NB4 (cell line): ENCODE results near the gene STOX1.
"Not testable (repeated sequence)": the region's sequence is repeated elsewhere in the genome, so short reads cannot be mapped to it uniquely, and the experiment has no call there.

Source experiments
- DNase-seq: peaks from one replicate; pipeline ENCODE4 v3.0.0; 2010; ENCODE audit warnings: low read depth
- H3K4me3 ChIP-seq: one replicate; pipeline ENCODE4 v1.5.1; 2011; ENCODE audit warnings: mild to moderate bottlenecking, low read depth, low read length, moderate library complexity
- MYC ChIP-seq: IDR thresholded peaks from 2 replicates; pipeline ENCODE4 v1.6.1; 2011; ENCODE audit warnings: low read depth, low read length
- POLR2A ChIP-seq: IDR thresholded peaks from 2 replicates; pipeline ENCODE4 v1.6.1; 2011; ENCODE audit warnings: mild to moderate bottlenecking; ENCODE audit not compliant: insufficient read length; ENCODE audit errors: extremely low read depth
- TF ChIP-seq, protein P1 (sequence below): IDR thresholded peaks from one replicate; pipeline ENCODE4 v1.5.1; 2012; ENCODE audit warnings: low read depth, low read length
- TF ChIP-seq, protein P2 (sequence below): IDR thresholded peaks from 2 replicates; pipeline ENCODE4 v1.6.1; 2011; ENCODE audit warnings: low read depth, low read length

Gene STOX1

GRCh38 chr10:68899186-68899745 lies 71.9 kb downstream of the STOX1 start:
- DNase-seq: no peak
- TF ChIP-seq, protein P1, sequence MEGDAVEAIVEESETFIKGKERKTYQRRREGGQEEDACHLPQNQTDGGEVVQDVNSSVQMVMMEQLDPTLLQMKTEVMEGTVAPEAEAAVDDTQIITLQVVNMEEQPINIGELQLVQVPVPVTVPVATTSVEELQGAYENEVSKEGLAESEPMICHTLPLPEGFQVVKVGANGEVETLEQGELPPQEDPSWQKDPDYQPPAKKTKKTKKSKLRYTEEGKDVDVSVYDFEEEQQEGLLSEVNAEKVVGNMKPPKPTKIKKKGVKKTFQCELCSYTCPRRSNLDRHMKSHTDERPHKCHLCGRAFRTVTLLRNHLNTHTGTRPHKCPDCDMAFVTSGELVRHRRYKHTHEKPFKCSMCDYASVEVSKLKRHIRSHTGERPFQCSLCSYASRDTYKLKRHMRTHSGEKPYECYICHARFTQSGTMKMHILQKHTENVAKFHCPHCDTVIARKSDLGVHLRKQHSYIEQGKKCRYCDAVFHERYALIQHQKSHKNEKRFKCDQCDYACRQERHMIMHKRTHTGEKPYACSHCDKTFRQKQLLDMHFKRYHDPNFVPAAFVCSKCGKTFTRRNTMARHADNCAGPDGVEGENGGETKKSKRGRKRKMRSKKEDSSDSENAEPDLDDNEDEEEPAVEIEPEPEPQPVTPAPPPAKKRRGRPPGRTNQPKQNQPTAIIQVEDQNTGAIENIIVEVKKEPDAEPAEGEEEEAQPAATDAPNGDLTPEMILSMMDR: no peak
- TF ChIP-seq MYC (no peak), POLR2A (no peak)
- H3K4me3 ChIP-seq: no peak overlapping the region

GRCh38 chr10:68900427-68901104 lies 73.2 kb downstream of the STOX1 start:
- no peak for DNase-seq
- H3K4me3 ChIP-seq: peak overlapping the region; percentile 77
- TF ChIP-seq, protein P2, sequence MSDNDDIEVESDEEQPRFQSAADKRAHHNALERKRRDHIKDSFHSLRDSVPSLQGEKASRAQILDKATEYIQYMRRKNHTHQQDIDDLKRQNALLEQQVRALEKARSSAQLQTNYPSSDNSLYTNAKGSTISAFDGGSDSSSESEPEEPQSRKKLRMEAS: peak; percentile 84
- peak; percentile 82 for TF ChIP-seq MYC
- TF ChIP-seq, protein P1: no peak
- peak; percentile 66 for TF ChIP-seq POLR2A

GRCh38 chr10:68901105-68901927 lies 74.0 kb downstream of the STOX1 start, which contains the start of gene DDX50:
Gene DDX50, plus strand, starts transcription at chr10:68901315. Its CDS starts 70 bp downstream, at chr10:68901385.
- peak within 1 kb of the TSS; percentile 77 for H3K4me3 ChIP-seq
- TF ChIP-seq, protein P1: no peak
- TF ChIP-seq, protein P2: peak; percentile 86
- TF ChIP-seq POLR2A: peak; percentile 84
- TF ChIP-seq MYC: peak; percentile 89; the same call in 1 of the 2 replicates
- DNase-seq: peak; percentile 100

DNA sequence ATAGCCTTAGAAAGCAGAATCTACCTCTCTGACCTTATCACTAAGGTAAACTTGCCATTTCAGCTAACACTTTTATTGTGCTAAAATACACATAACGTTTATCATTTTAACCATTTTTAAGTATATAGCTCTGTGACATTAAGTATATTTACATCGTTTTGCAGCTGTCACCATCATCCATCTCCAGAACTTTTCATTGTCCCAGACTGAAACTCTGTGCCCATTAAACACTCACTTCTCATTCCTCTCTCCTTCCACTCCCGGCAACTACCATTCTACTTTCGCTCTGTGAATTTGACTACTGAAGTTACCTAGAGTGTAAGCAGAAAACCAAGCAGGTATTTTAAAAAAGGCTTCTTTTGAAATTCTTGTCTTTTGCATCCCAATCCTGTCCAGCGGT lies 75.1 kb downstream of the STOX1 start:
- TF ChIP-seq, protein P2: no peak
- no peak for TF ChIP-seq MYC
- DNase-seq: no peak
- peak overlapping the region; percentile 77 for H3K4me3 ChIP-seq

DNA sequence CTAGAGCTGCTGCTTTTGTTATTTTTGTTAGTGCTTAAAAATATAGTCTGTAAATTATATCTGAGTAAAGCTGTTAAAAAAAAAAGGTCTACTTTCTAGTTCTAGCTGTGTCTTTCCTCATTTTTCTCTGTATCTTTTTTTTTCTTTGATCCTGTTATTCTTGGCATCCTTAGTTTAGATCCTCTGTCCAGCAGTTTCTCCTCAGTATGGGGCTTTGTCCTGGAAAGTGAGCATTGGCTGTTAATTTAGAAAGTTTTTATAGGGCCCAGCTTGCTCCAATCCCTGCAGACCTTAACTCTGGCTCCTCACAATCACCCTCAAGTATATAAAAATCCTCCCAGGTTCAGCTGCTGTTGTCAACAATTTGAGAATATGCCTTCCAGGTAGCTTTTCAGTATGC lies 97.3 kb downstream of the STOX1 start:
- DNase-seq: no peak
- H3K4me3 ChIP-seq: no peak overlapping the region
- no peak for TF ChIP-seq MYC

- TF ChIP-seq, protein P1: no peak
- no peak for TF ChIP-seq MYC
- no peak for TF ChIP-seq POLR2A
- TF ChIP-seq, protein P2: no peak
Observed at GRCh38 chr10:68925489-68925888, 98.2 kb downstream of the STOX1 start.

GRCh38 chr10:68929157-68929556 lies 101.8 kb downstream of the STOX1 start:
- not testable (repeated sequence) for DNase-seq

More at GRCh38 chr10:68925489-68925888, 98.2 kb downstream of the STOX1 start:
- DNase-seq: no peak
- H3K4me3 ChIP-seq: no peak overlapping the region

DNA sequence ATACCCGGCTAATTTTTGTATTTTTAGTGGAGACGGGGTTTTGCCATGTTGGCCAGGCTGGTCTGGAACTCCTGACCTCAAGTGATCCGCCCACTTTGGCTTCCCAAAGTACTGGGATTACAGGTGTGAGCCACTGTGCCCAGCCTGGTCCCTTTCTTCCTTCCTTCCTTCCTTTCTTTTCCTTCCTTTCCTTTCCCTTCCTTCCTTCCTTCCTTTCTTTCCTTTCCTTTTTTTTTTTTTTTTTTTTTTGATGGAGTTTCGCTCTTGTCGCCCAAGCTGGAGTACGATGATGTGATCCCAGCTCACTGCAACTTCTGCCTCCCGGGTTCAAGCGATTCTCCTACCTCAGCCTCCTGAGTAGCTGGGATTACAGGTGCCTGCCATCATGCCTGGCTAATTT lies 102.6 kb downstream of the STOX1 start:
- not testable (repeated sequence) for H3K4me3 ChIP-seq, DNase-seq

More at GRCh38 chr10:68929157-68929556, 101.8 kb downstream of the STOX1 start:
- H3K4me3 ChIP-seq: not testable (repeated sequence)

DNA sequence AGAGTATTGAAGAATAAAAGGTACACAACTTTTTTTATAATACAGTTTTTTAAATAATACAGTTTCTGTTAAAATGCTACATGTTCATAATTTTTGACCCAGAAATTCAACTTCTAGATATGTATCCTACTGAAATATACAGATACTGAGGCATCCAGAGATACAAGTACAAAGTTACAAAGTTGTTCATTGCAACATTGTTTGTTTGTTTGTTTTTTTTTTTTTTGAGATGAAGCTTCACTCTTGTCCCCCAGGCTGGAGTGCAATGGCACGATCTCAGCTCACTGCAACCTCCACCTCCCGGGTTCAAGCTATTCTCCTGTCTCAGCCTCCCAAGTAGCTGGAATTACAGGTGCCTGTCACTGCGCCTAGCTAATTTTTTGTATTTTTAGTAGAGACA lies 105.5 kb downstream of the STOX1 start:
- DNase-seq, H3K4me3 ChIP-seq: not testable (repeated sequence)
